AG09319 (cell line): Measurements from ENCODE around the gene SCN3A.

Experiments
- DNase-seq: peaks from one replicate; pipeline ENCODE4 v3.0.0-alpha.2; 2010; ENCODE audit warnings: low read depth; ENCODE audit errors: extremely low read depth
- TF ChIP-seq, protein P1 (sequence below): IDR thresholded peaks from 2 replicates; pipeline ENCODE4 v1.5.1; 2011; ENCODE audit warnings: low read depth, mild to moderate bottlenecking, inconsistent platforms, low read length, moderate library complexity

The SCN3A gene

DNA sequence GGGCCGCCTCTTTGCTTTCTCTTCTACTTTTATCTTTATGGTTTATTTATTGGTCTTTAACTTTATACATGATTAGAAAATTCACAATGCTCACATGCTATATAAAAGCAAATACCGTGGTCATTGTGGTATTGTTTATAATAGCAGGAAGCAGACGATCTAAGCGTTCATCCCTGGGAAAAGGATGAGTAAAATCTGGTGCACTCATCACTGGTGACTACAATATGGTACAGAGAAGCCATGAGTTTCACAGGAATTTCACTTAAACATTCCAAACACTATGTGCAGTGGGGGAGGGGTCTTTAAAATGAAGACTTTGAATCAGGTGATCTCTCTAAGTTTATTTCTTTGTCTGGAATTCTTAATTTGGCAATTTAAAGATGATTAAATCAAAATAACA is 97.9 kb downstream of the SCN3A start:
- no peak for DNase-seq
- TF ChIP-seq, protein P1, sequence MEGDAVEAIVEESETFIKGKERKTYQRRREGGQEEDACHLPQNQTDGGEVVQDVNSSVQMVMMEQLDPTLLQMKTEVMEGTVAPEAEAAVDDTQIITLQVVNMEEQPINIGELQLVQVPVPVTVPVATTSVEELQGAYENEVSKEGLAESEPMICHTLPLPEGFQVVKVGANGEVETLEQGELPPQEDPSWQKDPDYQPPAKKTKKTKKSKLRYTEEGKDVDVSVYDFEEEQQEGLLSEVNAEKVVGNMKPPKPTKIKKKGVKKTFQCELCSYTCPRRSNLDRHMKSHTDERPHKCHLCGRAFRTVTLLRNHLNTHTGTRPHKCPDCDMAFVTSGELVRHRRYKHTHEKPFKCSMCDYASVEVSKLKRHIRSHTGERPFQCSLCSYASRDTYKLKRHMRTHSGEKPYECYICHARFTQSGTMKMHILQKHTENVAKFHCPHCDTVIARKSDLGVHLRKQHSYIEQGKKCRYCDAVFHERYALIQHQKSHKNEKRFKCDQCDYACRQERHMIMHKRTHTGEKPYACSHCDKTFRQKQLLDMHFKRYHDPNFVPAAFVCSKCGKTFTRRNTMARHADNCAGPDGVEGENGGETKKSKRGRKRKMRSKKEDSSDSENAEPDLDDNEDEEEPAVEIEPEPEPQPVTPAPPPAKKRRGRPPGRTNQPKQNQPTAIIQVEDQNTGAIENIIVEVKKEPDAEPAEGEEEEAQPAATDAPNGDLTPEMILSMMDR: no peak

DNA sequence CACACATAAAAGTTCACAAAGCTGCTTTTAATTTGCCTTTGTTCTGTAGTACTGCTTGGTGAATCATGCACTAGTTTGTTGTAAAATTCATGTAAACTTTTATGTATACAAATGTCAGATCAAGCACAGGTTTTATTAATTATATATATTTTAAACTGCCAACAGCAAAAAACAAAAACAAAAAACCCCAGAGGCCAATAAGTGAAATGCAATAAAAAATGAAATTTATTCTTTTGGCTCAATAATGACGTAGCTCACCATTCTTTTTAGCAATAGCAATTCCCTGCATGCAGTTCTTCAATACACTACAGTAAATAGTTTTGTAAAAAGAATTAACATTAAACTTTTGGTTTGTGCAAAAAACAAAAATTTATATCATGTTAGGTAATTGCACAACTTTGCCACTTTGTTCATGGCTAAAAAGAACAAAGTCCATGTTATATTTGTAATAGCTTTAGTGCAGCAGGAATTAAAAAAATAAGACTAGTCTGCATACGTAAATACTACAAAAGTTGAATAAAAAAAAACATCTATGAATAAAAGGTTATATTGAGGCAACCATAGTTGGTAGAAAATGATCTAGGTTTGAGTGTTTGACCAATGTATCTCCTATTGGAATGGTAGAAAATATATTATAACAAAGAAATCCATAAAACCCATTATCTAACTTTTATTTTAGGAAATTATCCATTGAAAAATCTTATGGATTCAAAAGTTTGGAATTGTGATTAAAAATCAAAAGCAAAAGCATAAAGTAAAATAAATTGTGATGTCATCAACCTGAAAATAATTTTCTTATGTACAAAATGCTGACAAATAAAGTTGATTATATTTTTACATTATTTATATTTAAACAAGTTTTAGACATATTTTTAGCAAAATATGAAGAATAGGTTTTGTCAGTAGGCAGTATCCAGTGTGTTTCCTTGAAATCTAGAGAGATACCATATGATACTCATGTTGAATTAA is 115.6 kb downstream of the SCN3A start:
- no peak for DNase-seq
- TF ChIP-seq, protein P1: no peak

DNA sequence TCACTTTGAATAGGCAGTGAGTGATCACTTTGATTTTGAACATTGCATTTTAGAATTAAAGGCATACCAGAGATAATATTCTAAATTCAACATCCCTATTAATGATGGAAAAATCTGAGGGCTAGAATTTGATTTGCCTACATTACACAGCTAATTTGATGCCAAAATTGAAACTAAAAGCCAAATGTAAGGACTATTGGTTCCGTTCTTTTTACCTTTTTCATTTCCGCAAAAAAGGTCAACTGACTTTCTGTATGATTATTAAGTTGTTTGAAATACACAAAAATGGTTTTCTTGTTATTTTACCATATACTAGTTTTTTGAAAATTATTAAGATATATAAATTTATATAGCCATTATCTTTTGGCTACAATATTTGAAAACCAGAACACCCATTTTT is 117.5 kb downstream of the SCN3A start:
- TF ChIP-seq, protein P1: no peak
- DNase-seq: no peak

DNA sequence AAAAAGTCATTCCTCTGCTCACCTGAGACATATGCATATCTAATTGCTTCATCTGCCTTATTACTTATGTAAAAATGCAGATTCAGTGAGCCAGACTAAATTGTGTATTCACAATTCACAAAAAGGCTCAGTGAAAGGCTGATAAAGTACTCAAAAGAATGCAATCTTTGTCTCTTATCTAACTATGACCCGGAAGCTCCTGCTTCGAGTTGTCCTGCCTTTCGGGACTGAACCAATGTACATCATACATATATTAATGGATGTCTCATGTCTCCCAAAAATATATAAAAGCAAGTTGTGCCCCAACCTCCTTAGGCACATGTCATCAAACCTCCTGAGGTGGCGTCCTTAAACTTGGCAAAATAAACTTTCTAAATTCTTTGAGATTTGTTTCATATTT is 120.5 kb downstream of the SCN3A start:
- no peak for DNase-seq
- TF ChIP-seq, protein P1: no peak

DNA sequence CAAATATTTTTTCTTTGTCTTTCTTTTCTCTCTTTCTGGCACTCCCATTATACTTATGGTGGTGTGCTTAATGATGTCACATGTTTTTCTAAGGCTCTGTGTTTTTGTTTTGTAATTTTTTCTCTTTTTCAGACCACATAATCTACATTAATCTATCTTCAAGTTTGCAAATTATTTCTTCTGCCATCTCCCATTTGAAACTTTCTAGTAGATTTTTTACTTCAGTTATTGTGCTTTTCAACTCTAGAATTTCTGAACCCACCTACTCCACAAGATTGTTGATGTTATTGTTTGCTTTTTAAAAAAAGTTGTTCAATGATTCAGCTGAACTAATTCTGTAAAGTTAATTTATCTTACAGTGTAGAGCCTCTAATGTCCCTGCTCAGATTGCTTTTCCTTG is 121.4 kb downstream of the SCN3A start:
- TF ChIP-seq, protein P1: no peak
- DNase-seq: no peak

DNA sequence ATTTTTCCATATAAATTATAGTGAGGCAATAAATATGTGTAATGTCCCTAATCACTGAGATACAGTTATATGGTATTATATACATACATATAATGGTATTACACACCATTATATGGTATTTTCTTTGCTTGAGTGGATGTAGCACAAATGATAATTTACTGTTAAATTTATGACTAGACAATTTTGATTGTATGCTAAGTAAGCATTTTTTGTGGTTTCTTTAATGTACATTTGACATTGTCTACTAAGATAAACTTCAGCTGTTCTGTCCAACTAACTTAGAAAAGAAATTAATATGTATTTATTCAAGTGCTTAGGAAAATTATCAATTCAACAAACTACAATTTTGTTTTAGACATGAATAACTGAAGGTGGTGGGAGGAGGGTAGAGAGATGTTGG is 122.6 kb downstream of the SCN3A start:
- DNase-seq: no peak
- TF ChIP-seq, protein P1: no peak

DNA sequence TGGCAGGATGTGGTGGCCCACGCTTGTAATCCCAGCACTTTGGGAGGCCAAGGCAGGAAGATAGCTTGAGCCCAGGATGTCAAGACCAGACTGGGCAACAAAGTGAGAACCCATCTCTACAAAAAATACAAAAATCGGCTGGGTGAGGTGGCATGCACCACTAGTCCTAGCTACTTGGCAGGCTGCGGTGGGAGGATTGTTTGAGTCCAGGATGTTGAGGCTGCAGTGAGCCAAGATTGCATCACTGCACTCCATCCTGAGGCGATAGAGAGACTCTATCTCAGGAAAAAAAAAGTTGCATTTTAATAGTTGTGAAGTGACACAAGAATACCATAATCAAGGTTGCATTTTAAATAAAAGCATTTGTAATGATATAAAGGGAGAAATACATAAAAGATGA is 124.4 kb downstream of the SCN3A start:
- TF ChIP-seq, protein P1: no peak
- no peak for DNase-seq
